Esophagus muscularis mucosa (tissue), 4 donors: ENCODE data around the gene SH3BP4.

Experiments used
- EP300 ChIP-seq: sonication (generic); formaldehyde crosslinking; IDR thresholded peaks from one replicate; pipeline ENCODE4 v1.6.1; 2017; ENCODE audit warnings: antibody characterized with exemption
- POLR2A ChIP-seq: fragments of 450-650 bp; IDR thresholded peaks from one replicate; pipeline ENCODE4 v1.6.1; 2017; ENCODE audit warnings: antibody characterized with exemption, moderate library complexity, mild to moderate bottlenecking, low read depth
- TF ChIP-seq, protein P1 (sequence below), 3 experiments: fragments of 200-600 bp in 2 of 3; fragments of 450-650 bp in 1 of 3; sonication (generic) in 2 of 3; IDR thresholded peaks; one replicate each; pipeline ENCODE4 v1.5.1; 2017 to 2019; ENCODE audit warnings: antibody characterized with exemption in 3 of 3, mild to moderate bottlenecking in 2 of 3, moderate library complexity in 1 of 3

- TF ChIP-seq, protein P1, sequence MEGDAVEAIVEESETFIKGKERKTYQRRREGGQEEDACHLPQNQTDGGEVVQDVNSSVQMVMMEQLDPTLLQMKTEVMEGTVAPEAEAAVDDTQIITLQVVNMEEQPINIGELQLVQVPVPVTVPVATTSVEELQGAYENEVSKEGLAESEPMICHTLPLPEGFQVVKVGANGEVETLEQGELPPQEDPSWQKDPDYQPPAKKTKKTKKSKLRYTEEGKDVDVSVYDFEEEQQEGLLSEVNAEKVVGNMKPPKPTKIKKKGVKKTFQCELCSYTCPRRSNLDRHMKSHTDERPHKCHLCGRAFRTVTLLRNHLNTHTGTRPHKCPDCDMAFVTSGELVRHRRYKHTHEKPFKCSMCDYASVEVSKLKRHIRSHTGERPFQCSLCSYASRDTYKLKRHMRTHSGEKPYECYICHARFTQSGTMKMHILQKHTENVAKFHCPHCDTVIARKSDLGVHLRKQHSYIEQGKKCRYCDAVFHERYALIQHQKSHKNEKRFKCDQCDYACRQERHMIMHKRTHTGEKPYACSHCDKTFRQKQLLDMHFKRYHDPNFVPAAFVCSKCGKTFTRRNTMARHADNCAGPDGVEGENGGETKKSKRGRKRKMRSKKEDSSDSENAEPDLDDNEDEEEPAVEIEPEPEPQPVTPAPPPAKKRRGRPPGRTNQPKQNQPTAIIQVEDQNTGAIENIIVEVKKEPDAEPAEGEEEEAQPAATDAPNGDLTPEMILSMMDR (IDR thresholded peaks at IDR 0.05): no peak
- no peak for TF ChIP-seq POLR2A
- TF ChIP-seq EP300: no peak
These were observed 13.0 kb downstream of the SH3BP4 start for GRCh38 chr2:234964631-234965461.
